ENCODE data around the gene BRCA2.

Gene BRCA2

DNA sequence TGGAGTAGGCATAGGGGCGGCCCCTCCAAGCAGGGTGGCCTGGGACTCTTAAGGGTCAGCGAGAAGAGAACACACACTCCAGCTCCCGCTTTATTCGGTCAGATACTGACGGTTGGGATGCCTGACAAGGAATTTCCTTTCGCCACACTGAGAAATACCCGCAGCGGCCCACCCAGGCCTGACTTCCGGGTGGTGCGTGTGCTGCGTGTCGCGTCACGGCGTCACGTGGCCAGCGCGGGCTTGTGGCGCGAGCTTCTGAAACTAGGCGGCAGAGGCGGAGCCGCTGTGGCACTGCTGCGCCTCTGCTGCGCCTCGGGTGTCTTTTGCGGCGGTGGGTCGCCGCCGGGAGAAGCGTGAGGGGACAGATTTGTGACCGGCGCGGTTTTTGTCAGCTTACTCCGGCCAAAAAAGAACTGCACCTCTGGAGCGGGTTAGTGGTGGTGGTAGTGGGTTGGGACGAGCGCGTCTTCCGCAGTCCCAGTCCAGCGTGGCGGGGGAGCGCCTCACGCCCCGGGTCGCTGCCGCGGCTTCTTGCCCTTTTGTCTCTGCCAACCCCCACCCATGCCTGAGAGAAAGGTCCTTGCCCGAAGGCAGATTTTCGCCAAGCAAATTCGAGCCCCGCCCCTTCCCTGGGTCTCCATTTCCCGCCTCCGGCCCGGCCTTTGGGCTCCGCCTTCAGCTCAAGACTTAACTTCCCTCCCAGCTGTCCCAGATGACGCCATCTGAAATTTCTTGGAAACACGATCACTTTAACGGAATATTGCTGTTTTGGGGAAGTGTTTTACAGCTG is at the start of gene BRCA2, which contains the start of gene ZAR1L:
TSS of gene BRCA2 (plus strand) at position 271 of the 790 bp plus-strand sequence. CDS start 953 bp downstream, outside the sequence.
TSS of gene ZAR1L (minus strand) at position 126 of the 790 bp plus-strand sequence. CDS start 3,438 bp downstream, outside the sequence.
- peak; percentile 81 to 82 for DNase-seq

DNA sequence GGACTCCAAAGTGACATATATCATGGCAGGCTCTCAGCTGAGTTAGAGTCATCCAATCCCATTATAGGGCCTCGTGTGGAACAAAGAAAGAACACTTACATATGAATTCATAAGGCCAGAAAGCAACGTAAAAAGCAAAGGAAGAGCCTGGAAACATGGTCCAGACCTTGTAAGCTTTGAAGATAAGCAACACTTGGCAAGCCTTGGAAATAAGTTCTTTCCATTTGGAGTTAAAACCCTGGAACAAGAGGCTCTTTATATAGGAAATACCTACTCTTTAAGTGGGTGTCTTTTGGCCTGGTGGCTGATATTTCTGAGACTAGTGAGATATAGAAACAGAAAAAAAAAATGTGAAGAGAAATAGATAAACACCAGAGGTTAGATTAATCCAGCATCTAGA is 49.6 kb upstream of the BRCA2 start:
- DNase-seq, result no peak

DNA sequence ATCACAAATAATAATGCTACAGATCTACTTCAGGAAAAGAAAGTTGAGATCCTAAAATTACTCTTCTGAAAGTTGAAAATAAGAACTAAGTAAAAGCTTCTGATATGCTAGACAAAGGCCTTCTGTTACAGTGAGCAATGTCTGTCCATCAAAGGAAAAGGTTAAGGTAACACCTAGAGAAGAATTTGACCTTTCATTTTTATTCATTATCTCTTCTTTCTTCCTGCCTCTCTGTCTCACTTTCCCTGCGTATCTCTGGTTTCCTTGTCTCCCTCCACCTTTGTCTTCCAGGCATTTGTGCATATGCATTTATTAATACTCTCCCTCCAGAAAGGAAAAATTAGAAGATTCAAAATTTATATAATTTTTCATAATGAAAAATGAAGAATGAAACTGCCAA is 49.2 kb upstream of the BRCA2 start:
- no peak for DNase-seq

- DNase-seq, result peak; percentile 28 to 52
These were observed 47.4 kb upstream of the BRCA2 start for GRCh38 chr13:32267836-32268439.

DNA sequence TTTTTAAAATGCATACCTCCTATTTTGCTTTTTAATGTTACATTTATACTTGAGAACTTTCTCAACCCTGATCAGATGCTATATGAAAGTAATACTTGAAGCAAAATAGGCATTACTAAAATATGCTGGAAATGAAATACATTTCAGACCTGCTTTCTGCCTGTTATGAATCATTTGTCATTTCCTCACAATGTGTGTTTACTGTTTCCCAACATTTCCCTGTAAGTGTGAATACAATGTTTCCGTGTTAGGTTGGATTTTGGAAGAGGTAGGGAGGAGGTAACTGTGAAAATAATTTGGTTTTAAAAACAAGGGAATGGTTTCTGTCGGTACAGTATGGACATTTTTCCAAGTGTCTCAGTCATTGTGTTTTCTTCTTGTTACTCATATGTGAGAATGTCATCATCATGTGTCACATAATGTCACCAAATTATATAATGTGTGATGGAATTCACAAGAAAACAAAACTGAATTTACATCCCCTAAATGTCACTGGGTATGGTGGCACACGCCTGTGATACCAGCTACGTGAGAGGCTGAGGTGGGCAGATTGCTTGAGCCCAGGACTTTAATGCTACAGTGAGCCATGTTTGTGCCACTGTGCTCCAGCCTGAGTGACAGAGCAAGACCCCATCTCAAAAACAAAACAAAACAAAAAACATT is 43.2 kb upstream of the BRCA2 start:
- DNase-seq, result no peak

GRCh38 chr13:32277839-32278238 is 37.5 kb upstream of the BRCA2 start:
- DNase-seq, result no peak

DNA sequence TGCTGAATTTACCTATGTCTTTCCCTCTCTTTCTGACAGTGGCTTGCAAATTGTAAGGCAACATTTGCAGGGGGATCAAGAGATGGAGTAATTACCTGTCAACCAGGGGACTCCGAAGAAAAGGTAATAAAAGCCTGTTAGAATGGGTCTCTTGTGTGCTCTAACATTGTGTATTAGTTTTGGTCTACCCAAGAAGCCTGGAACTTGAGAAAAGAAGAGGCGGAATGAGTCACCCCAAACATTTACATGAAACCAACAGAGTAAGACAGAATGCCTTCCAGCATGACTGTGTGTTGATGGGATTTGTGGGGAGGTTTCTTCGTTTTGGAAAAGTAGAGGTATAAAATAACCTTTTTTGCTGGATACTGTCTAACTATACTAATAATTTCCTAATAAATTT is 36.9 kb upstream of the BRCA2 start:
- no peak for DNase-seq

- no peak for DNase-seq
These were observed 34.2 kb upstream of the BRCA2 start for GRCh38 chr13:32281096-32281495.

DNA sequence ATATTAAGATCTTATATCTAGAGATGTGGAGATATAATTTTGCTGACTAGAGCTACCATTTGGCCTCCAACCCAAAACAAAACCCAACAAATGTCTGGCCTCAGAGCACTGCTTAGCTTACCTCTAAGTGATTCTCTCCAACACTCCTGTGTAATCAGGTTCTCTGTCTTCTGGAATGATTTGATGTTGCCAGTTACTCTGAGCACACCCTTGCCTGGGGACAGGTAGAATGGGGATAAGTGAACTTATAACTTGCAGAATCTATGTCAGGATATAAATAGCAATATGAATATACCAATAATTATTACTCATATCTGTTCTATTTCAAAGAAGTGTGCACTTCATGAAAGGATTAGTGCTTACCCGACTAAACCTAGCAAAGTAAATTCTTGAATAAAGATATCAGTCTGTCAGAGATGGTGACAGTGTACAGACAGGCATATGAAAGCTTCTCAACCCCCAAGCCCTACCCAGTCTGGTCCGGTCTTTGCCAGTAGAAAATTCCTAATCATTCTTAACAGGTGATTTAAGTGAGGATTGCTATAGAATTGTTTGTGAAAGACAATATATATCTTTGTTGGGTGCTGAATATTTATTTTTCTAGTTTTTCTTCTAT is 33.1 kb upstream of the BRCA2 start:
- no peak for DNase-seq

DNA sequence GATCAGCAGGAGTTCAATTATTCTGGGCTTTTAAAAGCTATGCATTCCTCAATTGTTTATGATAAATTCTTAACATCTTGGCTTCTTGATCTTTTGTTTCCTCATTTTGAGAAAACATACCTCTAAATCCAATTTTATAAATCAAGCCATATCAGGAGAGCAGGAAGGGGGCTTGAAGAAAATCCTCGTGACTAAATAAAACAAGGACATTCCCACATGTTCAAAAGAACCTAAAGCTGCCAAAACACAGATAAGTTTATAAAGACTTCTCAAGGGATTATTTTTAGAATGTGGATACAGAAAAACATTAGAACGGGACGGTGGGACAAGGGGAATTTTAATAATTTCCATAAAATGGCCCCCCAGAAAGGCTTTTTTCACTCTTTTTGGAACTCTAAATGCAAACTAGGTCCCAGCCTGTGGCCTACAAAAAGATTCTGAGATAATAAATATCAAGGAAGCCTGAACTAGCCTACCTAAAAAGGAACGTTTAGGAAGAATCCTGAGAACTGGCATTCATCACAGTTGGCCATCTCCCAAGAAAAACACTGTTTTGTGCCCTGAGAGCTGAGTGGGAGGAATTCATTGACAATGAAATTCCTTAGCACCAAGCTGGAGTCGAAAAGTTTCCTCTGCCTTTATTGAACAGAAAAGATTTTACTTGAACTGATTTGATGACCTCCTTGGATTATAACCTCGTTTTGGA is 30.2 kb upstream of the BRCA2 start:
- no peak for DNase-seq

DNA sequence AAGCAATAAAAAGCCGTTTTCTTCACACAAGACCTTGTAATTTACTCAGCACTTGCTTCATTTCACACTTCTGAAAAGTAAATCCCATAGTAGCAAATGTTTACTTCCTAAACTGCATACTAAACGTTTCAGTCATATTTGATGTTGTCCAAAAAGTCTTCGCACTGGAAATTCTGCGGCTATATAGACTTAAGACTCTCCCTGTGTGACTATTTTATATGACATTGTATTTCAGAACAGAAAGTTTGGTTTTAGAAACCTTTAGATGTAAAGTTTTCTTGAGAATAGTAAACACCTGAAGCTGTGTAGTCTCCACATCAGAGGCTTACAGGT is 29.7 kb upstream of the BRCA2 start:
- DNase-seq, result no peak

DNA sequence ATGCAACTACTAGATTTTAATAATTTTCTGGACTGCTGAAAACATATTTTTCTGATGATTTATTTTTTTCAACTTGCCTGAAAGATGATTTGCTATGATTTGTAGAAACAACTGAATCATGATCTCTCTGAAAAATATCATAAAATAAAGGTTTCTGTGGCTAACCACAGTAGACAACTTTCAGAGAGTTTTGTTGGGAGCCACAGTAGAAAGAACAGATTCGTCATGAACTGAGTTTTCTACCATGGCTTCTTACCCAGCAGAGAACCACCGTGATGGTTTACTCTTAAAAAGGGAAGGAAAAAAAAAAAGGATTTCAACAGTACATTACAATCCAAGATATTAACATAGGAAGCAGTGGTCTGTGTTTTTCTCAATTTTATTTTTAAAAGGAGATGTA is 18.1 kb upstream of the BRCA2 start:
- DNase-seq, result no peak

- DNase-seq, result no peak
These were observed 16.6 kb upstream of the BRCA2 start for GRCh38 chr13:32298695-32299094.

DNA sequence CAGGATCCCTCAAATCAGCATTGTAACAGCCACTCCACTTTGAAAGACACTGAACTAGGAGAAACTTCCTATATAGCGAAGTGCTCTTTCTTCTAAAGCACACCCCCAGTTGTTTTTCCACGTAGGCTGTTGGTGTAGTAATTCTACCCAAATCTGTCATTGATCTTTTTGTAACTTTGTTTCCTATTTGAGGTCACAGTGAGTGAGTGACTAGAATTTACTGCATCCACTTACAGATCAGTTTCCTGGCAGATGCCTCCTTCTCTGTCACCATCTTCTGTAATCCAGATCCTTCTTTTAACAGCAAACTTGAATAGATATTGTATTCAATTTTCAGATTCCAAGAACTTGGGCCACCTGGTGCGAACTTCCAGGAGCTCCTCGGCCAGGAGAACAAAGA is 15.4 kb upstream of the BRCA2 start:
- DNase-seq, result no peak

- no peak for DNase-seq
These were observed 14.9 kb upstream of the BRCA2 start for GRCh38 chr13:32300406-32300805.

- DNase-seq, result no peak
These were observed 14.4 kb upstream of the BRCA2 start for GRCh38 chr13:32300920-32301319.

DNA sequence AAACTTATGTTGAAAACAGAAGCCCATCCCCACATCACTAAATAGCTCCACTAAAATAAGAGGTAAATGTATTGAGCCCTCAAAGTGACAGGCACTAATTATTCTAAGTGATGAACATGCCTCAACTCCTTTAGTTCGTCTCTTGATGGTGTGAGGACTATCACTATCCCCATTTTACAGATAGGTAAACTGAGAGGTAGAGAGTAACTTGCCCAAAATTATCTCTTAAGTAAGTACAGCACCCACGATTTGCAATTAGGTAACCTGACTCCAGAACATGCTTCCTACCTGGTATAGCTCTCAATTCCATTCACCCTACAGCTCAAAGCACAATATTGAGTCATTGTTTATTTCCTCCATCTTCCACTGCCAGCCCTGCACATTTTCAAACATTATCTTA is 12.8 kb upstream of the BRCA2 start:
- DNase-seq, result no peak

DNA sequence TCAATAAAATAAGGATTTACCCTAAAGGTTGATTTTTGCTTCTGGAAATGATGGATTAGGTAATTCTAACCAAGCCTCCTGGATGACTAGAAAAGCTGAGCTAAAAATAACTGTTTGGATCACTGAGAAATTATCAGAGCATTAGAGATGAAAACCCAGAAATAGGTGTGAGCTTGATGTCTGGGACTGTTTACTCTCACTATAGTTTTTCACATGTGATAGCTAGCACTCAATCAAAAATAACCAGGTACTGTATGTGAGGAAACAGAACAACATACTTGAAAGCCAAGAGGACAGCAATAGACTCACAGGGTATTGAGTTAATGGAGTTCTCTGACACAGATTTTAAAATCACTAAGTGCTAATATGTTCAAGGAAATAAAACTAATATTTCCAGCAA is 9.7 kb upstream of the BRCA2 start:
- no peak for DNase-seq

- DNase-seq, result no peak
These were observed 5.8 kb upstream of the BRCA2 start for GRCh38 chr13:32309312-32310133.

DNA sequence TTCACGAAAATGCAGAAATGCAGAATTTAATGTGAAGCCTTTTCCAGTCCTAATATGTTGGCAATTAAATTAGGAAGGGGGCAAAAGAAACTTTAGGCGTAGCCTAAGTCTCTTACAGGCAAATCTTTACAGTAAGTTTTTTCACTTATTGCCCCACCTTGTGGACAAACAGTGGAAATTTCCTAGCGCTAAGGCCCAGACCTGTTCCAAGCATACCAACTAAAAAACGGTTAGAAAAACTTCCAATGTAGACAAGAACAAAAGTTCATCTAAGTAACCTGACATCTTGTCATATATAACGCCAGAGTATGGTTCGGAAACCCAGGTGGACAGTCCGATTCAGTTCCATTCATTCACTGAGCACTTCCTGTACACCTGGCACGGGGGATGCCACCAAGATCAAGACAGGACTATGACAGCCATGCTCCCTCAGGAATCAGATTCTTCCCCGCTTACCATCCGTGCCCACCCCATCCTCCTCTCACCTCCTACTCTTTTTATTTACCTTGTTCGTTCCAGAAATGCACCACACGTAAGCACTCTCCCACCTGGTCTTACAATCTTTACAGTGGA is 5.1 kb upstream of the BRCA2 start:
- peak in 1 of 2 donors; percentile 10 for DNase-seq

DNA sequence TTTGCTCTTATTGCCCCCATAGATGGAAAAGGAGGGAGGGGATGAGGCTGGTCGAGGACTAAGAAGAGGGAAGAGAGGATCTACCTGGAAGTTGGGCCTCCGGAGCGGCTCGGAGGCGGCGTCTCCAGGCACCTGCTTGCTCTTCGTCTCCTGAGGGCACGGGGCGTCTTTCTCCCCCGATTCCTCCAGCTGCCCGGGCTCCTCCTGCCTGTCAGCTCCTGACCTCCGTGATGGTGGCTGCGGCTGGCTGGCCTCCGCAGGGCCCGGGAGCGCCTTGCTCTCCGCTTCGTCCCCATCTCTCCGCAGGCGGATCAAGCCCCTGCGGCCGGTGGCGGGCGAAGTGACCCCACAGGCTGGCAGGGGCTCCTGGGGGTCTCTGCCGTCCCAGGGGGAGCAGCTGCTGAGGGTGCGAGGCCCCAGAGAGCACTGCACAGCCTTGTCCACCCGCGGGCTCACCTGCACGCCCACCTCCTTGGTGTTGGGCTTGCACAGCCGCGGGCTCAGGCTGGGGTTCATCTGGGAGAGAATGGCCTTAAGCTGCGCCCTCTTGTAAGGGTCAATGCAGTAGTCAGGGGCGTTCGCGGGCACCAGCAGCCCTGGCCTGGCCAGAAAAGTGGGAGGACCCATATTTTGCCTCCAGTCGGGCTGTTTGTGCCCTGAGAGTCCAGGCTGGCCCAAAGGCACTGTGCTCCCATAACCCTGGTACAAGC is 4.0 kb upstream of the BRCA2 start:
- no peak for DNase-seq
